IPS DF 6.9 (cell line): Measurements from ENCODE around the gene TM4SF4.

Source experiments
- DNase-seq: peaks from one replicate; pipeline ENCODE4 v3.0.0-alpha.2; 2013; ENCODE audit warnings: low read depth, low spot score
- H3K27ac ChIP-seq: one replicate; pipeline ENCODE4 v1.5.1; 2013; ENCODE audit warnings: low read length, control low read depth
- H3K27me3 ChIP-seq: 2 replicates; pipeline ENCODE4 v1.6.1; 2013; ENCODE audit warnings: mild to moderate bottlenecking, low read length; ENCODE audit not compliant: control insufficient read depth, insufficient read depth
- H3K36me3 ChIP-seq: 2 replicates; pipeline ENCODE4 v1.6.1; 2013; ENCODE audit warnings: low read length; ENCODE audit not compliant: control insufficient read depth, insufficient read depth
- H3K4me1 ChIP-seq: 2 replicates; pipeline ENCODE4 v1.6.1; 2013; ENCODE audit warnings: low read length; ENCODE audit not compliant: control insufficient read depth, insufficient read depth
- H3K4me3 ChIP-seq: 2 replicates; pipeline ENCODE4 v1.5.1; 2013; ENCODE audit warnings: mild to moderate bottlenecking, low read length
- H3K9me3 ChIP-seq: 2 replicates; pipeline ENCODE4 v1.6.1; 2013; ENCODE audit warnings: low read length, inconsistent platforms; ENCODE audit not compliant: control insufficient read depth, insufficient read depth
- WGBS: extraction: QIAGEN DNeasy Blood & Tissue Kit; methylation state at CpG from one replicate; pipeline ENCODE4 v1.1.7; 2013; ENCODE audit warnings: mixed read lengths, missing lambda C conversion rate; ENCODE audit not compliant: insufficient read length, insufficient coverage; 5-methylcytosine and 5-hydroxymethylcytosine counted together

TM4SF4 gene

GRCh38 chr3:149529099-149529498 is 54.6 kb downstream of the TM4SF4 start:
- H3K27ac ChIP-seq: no peak overlapping the region
- no peaks in the 10 kb centered on the region for H3K36me3 ChIP-seq
- no peaks in the 10 kb centered on the region for H3K9me3 ChIP-seq
- no CpG with 5 or more reads among the region's 2 CpGs for WGBS
- H3K4me3 ChIP-seq: no peak overlapping the region
- no peaks in the 10 kb centered on the region for H3K4me1 ChIP-seq
- DNase-seq: no peak
- H3K27me3 ChIP-seq: no peaks in the 10 kb centered on the region

- DNase-seq: no peak
- no peaks in the 10 kb centered on the region; the same call in 1 of the 2 replicates for H3K9me3 ChIP-seq
- WGBS: no CpG with 5 or more reads among the region's 8 CpGs
- H3K4me3 ChIP-seq: no peak overlapping the region
- H3K4me1 ChIP-seq: no peaks in the 10 kb centered on the region
- no peaks in the 10 kb centered on the region for H3K27me3 ChIP-seq
- no peak overlapping the region for H3K27ac ChIP-seq
- no peaks in the 10 kb centered on the region for H3K36me3 ChIP-seq
These were observed 58.1 kb downstream of the TM4SF4 start for GRCh38 chr3:149532489-149533180.

- Histone ChIP-seq H3K4me1 (no peaks in the 10 kb centered on the region), H3K9me3 (no peaks in the 10 kb centered on the region; the same call in 1 of the 2 replicates), H3K27ac (no peak overlapping the region), H3K27me3 (no peaks in the 10 kb centered on the region), H3K4me3 (no peak overlapping the region), H3K36me3 (no peaks in the 10 kb centered on the region)
- DNase-seq: no peak
- no CpG with 5 or more reads among the region's 4 CpGs for WGBS
These were observed 59.6 kb downstream of the TM4SF4 start for GRCh38 chr3:149534082-149534481.

- Histone ChIP-seq H3K36me3 (no peaks in the 10 kb centered on the region), H3K27ac (no peak overlapping the region), H3K4me1 (no peaks in the 10 kb centered on the region), H3K4me3 (no peak overlapping the region), H3K9me3 (no peaks in the 10 kb centered on the region; the same call in 1 of the 2 replicates), H3K27me3 (no peaks in the 10 kb centered on the region)
- DNase-seq: no peak
- no CpG with 5 or more reads among the region's 3 CpGs for WGBS
These were observed 60.3 kb downstream of the TM4SF4 start for GRCh38 chr3:149534671-149535332.

- H3K4me3 ChIP-seq: no peak overlapping the region
- H3K27me3 ChIP-seq: no peaks in the 10 kb centered on the region
- no peaks in the 10 kb centered on the region for H3K4me1 ChIP-seq
- no peak overlapping the region for H3K27ac ChIP-seq
- no peak for DNase-seq
- H3K36me3 ChIP-seq: no peaks in the 10 kb centered on the region
- H3K9me3 ChIP-seq: no peaks in the 10 kb centered on the region; the same call in 1 of the 2 replicates
- WGBS: no CpG with 5 or more reads among the region's 8 CpGs
These were observed 60.8 kb downstream of the TM4SF4 start for GRCh38 chr3:149535333-149535685.

GRCh38 chr3:149536429-149536828 is 61.9 kb downstream of the TM4SF4 start:
- peak; percentile 18 for DNase-seq
- H3K4me1 ChIP-seq: no peaks in the 10 kb centered on the region

GRCh38 chr3:149538371-149538770 is 63.9 kb downstream of the TM4SF4 start:
- Histone ChIP-seq H3K36me3 (peaks cover 3% of the 10 kb centered on the region; the same call in 1 of the 2 replicates), H3K4me1 (no peaks in the 10 kb centered on the region), H3K9me3 (no peaks in the 10 kb centered on the region; the same call in 1 of the 2 replicates), H3K27ac (no peak overlapping the region), H3K27me3 (no peaks in the 10 kb centered on the region), H3K4me3 (no peak overlapping the region)
- WGBS: no CpG with 5 or more reads among the region's 1 CpG
- DNase-seq: no peak

More at GRCh38 chr3:149536429-149536828, 61.9 kb downstream of the TM4SF4 start:
- WGBS: no CpG with 5 or more reads among the region's 11 CpGs
- Histone ChIP-seq H3K27ac (no peak overlapping the region), H3K9me3 (no peaks in the 10 kb centered on the region; the same call in 1 of the 2 replicates), H3K4me3 (no peak overlapping the region), H3K36me3 (no peaks in the 10 kb centered on the region), H3K27me3 (no peaks in the 10 kb centered on the region)

GRCh38 chr3:149541091-149541491 is 66.6 kb downstream of the TM4SF4 start:
- DNase-seq: no peak
- no peaks in the 10 kb centered on the region; the same call in 1 of the 2 replicates for H3K9me3 ChIP-seq
- H3K27ac ChIP-seq: no peak overlapping the region
- H3K4me3 ChIP-seq: no peak overlapping the region
- no peaks in the 10 kb centered on the region for H3K4me1 ChIP-seq
- WGBS: no CpG with 5 or more reads among the region's 3 CpGs
- no peaks in the 10 kb centered on the region for H3K27me3 ChIP-seq
- peaks cover 3% of the 10 kb centered on the region; the same call in 1 of the 2 replicates for H3K36me3 ChIP-seq

- no peak for DNase-seq
- no peak overlapping the region for H3K27ac ChIP-seq
- WGBS: no CpG with 5 or more reads among the region's 9 CpGs
- H3K36me3 ChIP-seq: peaks cover 3% of the 10 kb centered on the region; the same call in 1 of the 2 replicates
- no peak overlapping the region for H3K4me3 ChIP-seq
- H3K4me1 ChIP-seq: no peaks in the 10 kb centered on the region
- H3K27me3 ChIP-seq: no peaks in the 10 kb centered on the region
- H3K9me3 ChIP-seq: no peaks in the 10 kb centered on the region
These were observed 68.1 kb downstream of the TM4SF4 start for GRCh38 chr3:149542375-149543312.

GRCh38 chr3:149545049-149545448 is 70.6 kb downstream of the TM4SF4 start:
- Histone ChIP-seq H3K4me3 (no peak overlapping the region), H3K4me1 (no peaks in the 10 kb centered on the region; the same call in 1 of the 2 replicates), H3K9me3 (no peaks in the 10 kb centered on the region), H3K27ac (no peak overlapping the region), H3K27me3 (no peaks in the 10 kb centered on the region), H3K36me3 (peaks cover 3% of the 10 kb centered on the region; the same call in 1 of the 2 replicates)
- no CpG with 5 or more reads among the region's 2 CpGs for WGBS
- no peak for DNase-seq
